H1 (cell line): Measurements from ENCODE around the gene ARMC9. TPM values are rescaled to one million over a fixed set of nuclear protein-coding genes. Genes with fewer than 3 reads are reported as not detected.
"Not testable (repeated sequence)": the region's sequence is repeated elsewhere in the genome, so short reads cannot be mapped to it uniquely, and the experiment has no call there.

Experiments
- CTCF ChIA-PET: fragments of 300-600 bp; sonication (Branson Sonifier 250); formaldehyde crosslinking; loops from one replicate; lab custom pipeline; 2021; ENCODE audit not compliant: partially characterized antibody; lab: Charles Lee
- POLR2A ChIA-PET: fragments of 300-600 bp; sonication (Branson Sonifier 250); formaldehyde crosslinking; loops from one replicate; lab custom pipeline; 2021; ENCODE audit warnings: inconsistent platforms; ENCODE audit not compliant: partially characterized antibody; lab: Charles Lee
- DNase-seq, 2 experiments: peaks; one replicate each; pipeline versions ENCODE4 v3.0.0 to v3.0.0-alpha.2; 2010 to 2022; ENCODE audit warnings: low spot score in 2 of 2, low read depth in 1 of 2, mixed read lengths in 1 of 2
- FAIRE-seq: peaks from 2 replicates; lab custom pipeline; 2011; peaks lifted over from hg19 to GRCh38; lab: Jason Lieb, UNC
- H2AFZ ChIP-seq: 2 replicates; pipeline ENCODE4 v1.8.1; 2012; ENCODE audit warnings: low read length, inconsistent platforms
- H2AK5ac ChIP-seq: 2 replicates; pipeline ENCODE4 v1.6.1; 2013; ENCODE audit warnings: low read depth, low read length
- H2BK120ac ChIP-seq: replicated peaks from 2 replicates; pipeline ENCODE3; 2013; ENCODE audit warnings: low read depth, low read length, inconsistent platforms
- H2BK12ac ChIP-seq: 2 replicates; pipeline ENCODE4 v1.6.1; 2013; ENCODE audit warnings: low read depth, low read length
- H2BK15ac ChIP-seq: 2 replicates; pipeline ENCODE4 v1.6.1; 2013; ENCODE audit warnings: low read length
- H2BK20ac ChIP-seq: 2 replicates; pipeline ENCODE4 v1.6.1; 2013; ENCODE audit warnings: low read length
- H2BK5ac ChIP-seq: 2 replicates; pipeline ENCODE4 v1.6.1; 2013; ENCODE audit warnings: low read depth, low read length
- H3K14ac ChIP-seq: 2 replicates; pipeline ENCODE4 v1.6.1; 2013; ENCODE audit warnings: inconsistent platforms; ENCODE audit not compliant: insufficient read length
- H3K18ac ChIP-seq: 2 replicates; pipeline ENCODE4 v1.6.1; 2013; ENCODE audit warnings: low read length; ENCODE audit errors: extremely low read depth
- H3K23ac ChIP-seq: 2 replicates; pipeline ENCODE4 v1.6.1; 2013; ENCODE audit warnings: inconsistent platforms; ENCODE audit not compliant: insufficient read length
- H3K23me2 ChIP-seq: 2 replicates; pipeline ENCODE4 v1.6.1; 2013; ENCODE audit warnings: low read depth, low read length
- H3K27ac ChIP-seq: 2 replicates; pipeline ENCODE4 v1.6.1; 2011; ENCODE audit warnings: low read depth, low read length, inconsistent platforms
- H3K27me3 ChIP-seq, 4 experiments: replicated peaks in 1 of 4; 1 replicate in 1 of 4; 2 replicates in 3 of 4; pipeline versions ENCODE4 v1.6.1 to v1.8.1; 2011 to 2013; ENCODE audit warnings: low read length in 3 of 4, mild to moderate bottlenecking in 3 of 4, inconsistent platforms in 2 of 4, mixed read lengths in 2 of 4, moderate library complexity in 1 of 4; ENCODE audit not compliant: control insufficient read depth in 3 of 4, insufficient read depth in 3 of 4; ENCODE audit errors: extremely low read depth in 1 of 4
- H3K36me3 ChIP-seq, 4 experiments: 2 replicates each; pipeline versions ENCODE4 v1.6.1 to v1.8.1; 2011 to 2013; ENCODE audit warnings: mild to moderate bottlenecking in 4 of 4, low read length in 3 of 4, moderate library complexity in 2 of 4, control low read depth in 1 of 4, inconsistent platforms in 1 of 4; ENCODE audit not compliant: insufficient read depth in 4 of 4, control insufficient read depth in 2 of 4
- H3K4ac ChIP-seq: replicated peaks from 2 replicates; pipeline ENCODE3; 2013; ENCODE audit warnings: low read length, low read depth, mixed read lengths, inconsistent platforms; ENCODE audit not compliant: insufficient read length
- H3K4me1 ChIP-seq, 4 experiments: replicated peaks in 1 of 4; 1 replicate in 1 of 4; 2 replicates in 3 of 4; pipeline versions ENCODE4 v1.6.1 to v1.8.1; 2011 to 2013; ENCODE audit warnings: low read length in 3 of 4, inconsistent platforms in 2 of 4, mixed read lengths in 1 of 4; ENCODE audit not compliant: insufficient read depth in 4 of 4, control insufficient read depth in 3 of 4
- H3K4me2 ChIP-seq, 2 experiments: 2 replicates each; pipeline versions ENCODE4 v1.6.1 to v1.8.1; 2011 to 2013; ENCODE audit warnings: low read depth in 2 of 2, low read length in 2 of 2, control low read depth in 1 of 2, inconsistent platforms in 1 of 2, mild to moderate bottlenecking in 1 of 2; ENCODE audit not compliant: insufficient read depth in 1 of 2
- H3K4me3 ChIP-seq, 4 experiments: fragments of 200-600, 300-600 bp in 1 of 4; sonication (generic), shearing (Covaris generic), sonication (Bioruptor Twin) in 1 of 4; 2 replicates each; pipeline versions ENCODE4 v1.5.1 to v1.8.1; 2011 to 2016; ENCODE audit warnings: low read length in 4 of 4, low read depth in 3 of 4, control low read depth in 2 of 4, inconsistent platforms in 2 of 4, mild to moderate bottlenecking in 2 of 4, mixed read lengths in 1 of 4, moderate library complexity in 1 of 4; ENCODE audit not compliant: insufficient read depth in 2 of 4; ENCODE audit errors: extremely low read depth in 1 of 4
- H3K56ac ChIP-seq: replicated peaks from 2 replicates; pipeline ENCODE3; 2013; ENCODE audit warnings: low read depth, mild to moderate bottlenecking, mixed read lengths, low read length, inconsistent platforms; ENCODE audit not compliant: insufficient read length
- H3K79me1 ChIP-seq: 2 replicates; pipeline ENCODE4 v1.6.1; 2013; ENCODE audit warnings: low read depth, low read length, control low read depth
- H3K79me2 ChIP-seq, 2 experiments: 2 replicates each; pipeline versions ENCODE4 v1.6.1 to v1.8.1; 2012 to 2013; ENCODE audit warnings: low read length in 2 of 2, mild to moderate bottlenecking in 2 of 2, inconsistent platforms in 1 of 2; ENCODE audit not compliant: insufficient read depth in 2 of 2, control insufficient read depth in 1 of 2
- H3K9ac ChIP-seq, 4 experiments: replicated peaks in 1 of 4; 1 replicate in 1 of 4; 2 replicates in 3 of 4; pipeline versions ENCODE4 v1.6.1 to v1.8.1; 2011 to 2013; ENCODE audit warnings: low read depth in 3 of 4, low read length in 3 of 4, control low read depth in 2 of 4, mild to moderate bottlenecking in 2 of 4, moderate library complexity in 2 of 4, inconsistent platforms in 1 of 4; ENCODE audit errors: extremely low read depth in 1 of 4
- H3K9me3 ChIP-seq, 2 experiments: 2 replicates each; pipeline versions ENCODE4 v1.6.1 to v1.8.1; 2012 to 2013; ENCODE audit warnings: mild to moderate bottlenecking in 2 of 2, moderate library complexity in 2 of 2, control low read depth in 1 of 2, inconsistent platforms in 1 of 2, low read depth in 1 of 2, low read length in 1 of 2, mixed read lengths in 1 of 2; ENCODE audit not compliant: insufficient read depth in 2 of 2
- H4K20me1 ChIP-seq, 2 experiments: replicated peaks in 1 of 2; 2 replicates each; pipeline versions ENCODE3 to v1.8.1; 2011 to 2013; ENCODE audit warnings: inconsistent platforms in 2 of 2, low read length in 2 of 2, mild to moderate bottlenecking in 1 of 2; ENCODE audit not compliant: insufficient read depth in 2 of 2, control insufficient read depth in 1 of 2
- H4K5ac ChIP-seq: 2 replicates; pipeline ENCODE4 v1.6.1; 2013; ENCODE audit warnings: low read length, low read depth, mixed read lengths, inconsistent platforms; ENCODE audit not compliant: insufficient read length
- H4K8ac ChIP-seq: 2 replicates; pipeline ENCODE4 v1.8.0; 2013; ENCODE audit warnings: mild to moderate bottlenecking, moderate library complexity, low read length, inconsistent platforms; ENCODE audit not compliant: insufficient read depth; ENCODE audit errors: extremely low read depth
- H4K91ac ChIP-seq: replicated peaks from 2 replicates; pipeline ENCODE3; 2013; ENCODE audit warnings: low read length, mixed read lengths, inconsistent platforms; ENCODE audit not compliant: insufficient read length
- RAD21 ChIP-seq, 2 experiments: IDR thresholded peaks in 1 of 2; conservative IDR thresholded peaks in 1 of 2; 2 replicates each; pipeline ENCODE4 v1.6.1; 2011; ENCODE audit warnings: low read depth in 2 of 2, low read length in 2 of 2, improper control_type of control experiment in 1 of 2, inconsistent platforms in 1 of 2, mild to moderate bottlenecking in 1 of 2, moderate library complexity in 1 of 2
- WGBS, 2 experiments: shearing (Covaris generic) in 1 of 2; methylation state at CpG; one replicate each; pipeline versions ENCODE4 v1.1.6 to v1.1.7; 2013 to 2015; ENCODE audit warnings: low lambda C conversion rate in 2 of 2, mixed read lengths in 2 of 2, inconsistent platforms in 1 of 2, low coverage in 1 of 2, missing lambda C conversion rate in 1 of 2; ENCODE audit not compliant: insufficient replicate concordance in 2 of 2, insufficient coverage in 1 of 2, insufficient read length in 1 of 2; ENCODE audit errors: extremely low coverage in 1 of 2, missing lambda C conversion rate in 1 of 2; 5-methylcytosine and 5-hydroxymethylcytosine counted together
- polyA plus RNA-seq, 7 experiments: library from polyadenylated mRNA; depleted of rRNA in 3 of 7; stranded (reverse) in 5 of 7; unstranded in 2 of 7; fragments of >200 nt in 5 of 7; fragments of 200-250 nt in 2 of 7; gene quantifications; 1 replicate in 5 of 7; 2 replicates in 1 of 7; 4 replicates in 1 of 7; pipeline versions ENCODE4 v1.2.1 to v1.2.3, GENCODE V29; 2011 to 2013; ENCODE audit warnings: missing spikeins in 2 of 7, mixed read lengths in 2 of 7
- total RNA-seq: library from RNA; stranded (reverse); fragmentation: NEBNext Ultra II Directional; extraction: Animal tissue kit (Norgen Biotek cat#: 25700); gene quantifications from 2 replicates; pipeline ENCODE4 v1.2.1, GENCODE V29; 2021

ARMC9 gene
- total and polyA plus RNA-seq, 2 of the 8 experiments (the other 6 are each of a cell fraction or from before 2014, with no cell fraction given), result 23.2 to 36.1 TPM

DNA sequence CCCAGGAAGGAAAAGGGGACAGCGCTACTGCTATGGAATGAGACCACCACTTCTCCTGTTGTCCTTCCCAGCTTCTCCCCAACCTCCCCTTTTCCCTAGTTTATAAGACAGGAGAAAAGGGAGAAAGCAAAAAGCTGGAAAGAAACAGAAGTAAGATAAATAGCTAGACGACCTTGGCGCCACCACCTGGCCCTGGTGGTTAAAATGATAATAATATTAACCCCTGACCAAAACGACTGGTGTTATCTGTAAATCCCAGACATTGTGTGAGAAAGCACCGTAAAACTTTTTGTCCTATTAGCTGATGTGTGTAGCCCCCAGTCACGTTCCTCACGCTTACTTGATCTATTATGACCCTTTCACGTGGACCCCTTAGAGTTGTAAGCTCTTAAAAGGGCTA lies 202.2 kb downstream of the ARMC9 start:
- H3K56ac ChIP-seq, H2BK12ac ChIP-seq, H2AK5ac ChIP-seq, DNase-seq, FAIRE-seq, H2AFZ ChIP-seq, H4K91ac ChIP-seq, H3K9ac ChIP-seq, H2BK5ac ChIP-seq, H3K23ac ChIP-seq, H3K9me3 ChIP-seq, H2BK15ac ChIP-seq, H3K18ac ChIP-seq, H3K4me3 ChIP-seq, H3K4ac ChIP-seq, H3K14ac ChIP-seq, H3K27ac ChIP-seq, H4K20me1 ChIP-seq, H4K5ac ChIP-seq, H2BK120ac ChIP-seq, H3K79me1 ChIP-seq, H3K23me2 ChIP-seq, H4K8ac ChIP-seq, H2BK20ac ChIP-seq, H3K27me3 ChIP-seq: not testable (repeated sequence)
- Histone ChIP-seq H3K4me1 (peaks cover 0 to 13% (median 10%) of the 10 kb centered on the region in 4 experiments; a peak in 6 of 7 replicates), H3K79me2 (peaks cover 0 to 29% of the 10 kb centered on the region in 2 experiments; a peak in 2 of 4 replicates), H3K4me2 (0 out of 4 replicates have a peak overlapping the region, but pooled peaks of 1 of the 2 experiments have one; percentile 20), H3K36me3 (peaks cover 0 to 18% (median 10%) of the 10 kb centered on the region in 4 experiments; a peak in 4 of 8 replicates)
- CTCF ChIA-PET, result interaction anchor here (0.7 to 29.5 kb wide), 23 partner anchors 11 to 255 kb away, joined by 3 to 617 read pairs (median 5); no protein-coding TSS in a partner anchor
- 0 out of 4 replicates have a peak, but pooled peaks of 1 of the 2 experiments have one; percentile 1 for TF ChIP-seq RAD21 (IDR thresholded peaks at IDR 0.05 in 1 of 2, conservative IDR thresholded peaks at IDR 0.05 in 1 of 2; ENCODE audit: low read depth in 2 of 2, low read length in 2 of 2)
- 69% methylated on average over 8 of the region's 8 CpGs; no CpG with 5 or more reads in 1 of the 2 experiments for WGBS, 2 experiments
- POLR2A ChIA-PET, result interaction anchor here (0.9 to 2.6 kb wide), 5 partner anchors 10 to 61 kb away, joined by 3 to 17 read pairs (median 7); no protein-coding TSS in a partner anchor
